Stimulated activated naive CD8-positive, alpha-beta T cell treated with anti-CD3 and anti-CD28 coated beads, Interleukin-15, amount 100 ng/mL, for 72 hours (primary cell): ENCODE measurements around the gene SLC12A7.

Source experiments
- ATAC-seq: fragments of 150-1000 bp; cut with Tn5 transposase; 2 replicates; pipeline ENCODE4 v1.10.0; 2021; ENCODE audit warnings: mild to moderate bottlenecking, moderate library complexity
- DNase-seq, 2 donors: peaks; one replicate each; pipeline ENCODE4 v3.0.0; 2021 to 2022
- H3K27ac Mint-ChIP-seq, 2 donors: one replicate each; pipeline ENCODE4 v1.8.0; 2022; ENCODE audit warnings: mild to moderate bottlenecking in 2 of 2, mixed read lengths in 2 of 2, moderate library complexity in 2 of 2
- H3K27me3 Mint-ChIP-seq: one replicate; pipeline ENCODE4 v1.8.0; 2022; ENCODE audit warnings: mixed read lengths
- H3K4me1 Mint-ChIP-seq: one replicate; pipeline ENCODE4 v1.8.0; 2022; ENCODE audit warnings: mild to moderate bottlenecking, mixed read lengths
- H3K4me3 Mint-ChIP-seq, 2 donors: one replicate each; pipeline ENCODE4 v1.8.0; 2022; ENCODE audit warnings: mild to moderate bottlenecking in 2 of 2, mixed read lengths in 2 of 2, moderate library complexity in 1 of 2
- H3K9me3 Mint-ChIP-seq, 2 donors: one replicate each; pipeline ENCODE4 v1.8.0; 2022; ENCODE audit warnings: mixed read lengths in 2 of 2

SLC12A7 gene

GRCh38 chr5:1110307-1111240 is 1.3 kb downstream of the SLC12A7 start:
- Mint-ChIP-seq H3K27ac (peak overlapping the region; percentile 89 to 95), H3K4me3 (peak overlapping the region; percentile 94 to 96), H3K9me3 (no peaks in the 10 kb centered on the region), H3K27me3 (no peaks in the 10 kb centered on the region), H3K4me1 (peaks cover 55% of the 10 kb centered on the region)
- ATAC-seq = peak; percentile 13
- no peak for DNase-seq

- DNase-seq = no peak
- Mint-ChIP-seq H3K27me3 (no peaks in the 10 kb centered on the region), H3K9me3 (no peaks in the 10 kb centered on the region), H3K27ac (no peak overlapping the region), H3K4me3 (peak overlapping the region; percentile 94 to 96), H3K4me1 (peaks cover 63% of the 10 kb centered on the region)
- ATAC-seq = no peak
Measured at GRCh38 chr5:1109542-1110306, 2.1 kb downstream of the SLC12A7 start.

- Mint-ChIP-seq H3K9me3 (no peaks in the 10 kb centered on the region), H3K4me3 (peak overlapping the region; percentile 8 to 71), H3K27ac (no peak overlapping the region), H3K27me3 (no peaks in the 10 kb centered on the region), H3K4me1 (peaks cover 72% of the 10 kb centered on the region)
- ATAC-seq (no peak), DNase-seq (no peak)
Measured at GRCh38 chr5:1108865-1109174, 3.0 kb downstream of the SLC12A7 start.

- no peak for ATAC-seq
- Mint-ChIP-seq H3K27ac (no peak overlapping the region), H3K4me1 (peaks cover 78% of the 10 kb centered on the region), H3K27me3 (no peaks in the 10 kb centered on the region), H3K4me3 (peak overlapping the region; percentile 8 to 73), H3K9me3 (no peaks in the 10 kb centered on the region)
- DNase-seq = no peak
Measured at GRCh38 chr5:1108023-1108864, 3.6 kb downstream of the SLC12A7 start.

- Mint-ChIP-seq H3K4me3 (peak overlapping the region; percentile 73 to 75), H3K9me3 (no peaks in the 10 kb centered on the region), H3K4me1 (peaks cover 86% of the 10 kb centered on the region), H3K27me3 (no peaks in the 10 kb centered on the region), H3K27ac (peak overlapping the region; percentile 34 to 89)
- no peak for ATAC-seq
- DNase-seq = no peak
Measured at GRCh38 chr5:1107167-1108022, 4.5 kb downstream of the SLC12A7 start.

- DNase-seq = no peak
- Mint-ChIP-seq H3K27ac (peak overlapping the region; percentile 74 to 89), H3K4me1 (peaks cover 94% of the 10 kb centered on the region), H3K27me3 (no peaks in the 10 kb centered on the region), H3K9me3 (no peaks in the 10 kb centered on the region), H3K4me3 (peak overlapping the region; percentile 75 to 92)
- ATAC-seq = peak; percentile 19
Measured at GRCh38 chr5:1106385-1107166, 5.3 kb downstream of the SLC12A7 start.

- H3K9me3 Mint-ChIP-seq = no peaks in the 10 kb centered on the region
- ATAC-seq (peak; percentile 82), DNase-seq (peak; percentile 71 to 81)
- no peaks in the 10 kb centered on the region for H3K27me3 Mint-ChIP-seq
- H3K4me3 Mint-ChIP-seq = peak overlapping the region; percentile 70 to 92
- peaks cover 99% of the 10 kb centered on the region for H3K4me1 Mint-ChIP-seq
- H3K27ac Mint-ChIP-seq = peak overlapping the region; percentile 92 to 96
Measured at GRCh38 chr5:1105350-1106265, 6.3 kb downstream of the SLC12A7 start.

GRCh38 chr5:1104327-1105006 is 7.4 kb downstream of the SLC12A7 start:
- peak in 1 of 2 donors; percentile 47 for DNase-seq
- Mint-ChIP-seq H3K4me3 (peak overlapping the region; percentile 70 to 92), H3K27me3 (no peaks in the 10 kb centered on the region), H3K27ac (peak overlapping the region; percentile 46 to 68), H3K4me1 (peaks cover 99% of the 10 kb centered on the region), H3K9me3 (no peaks in the 10 kb centered on the region)
- peak; percentile 34 for ATAC-seq

- Mint-ChIP-seq H3K9me3 (no peaks in the 10 kb centered on the region), H3K4me1 (peaks cover 99% of the 10 kb centered on the region), H3K27ac (peak overlapping the region in 1 of 2 donors; percentile 29), H3K4me3 (peak overlapping the region; percentile 70 to 92), H3K27me3 (no peaks in the 10 kb centered on the region)
- ATAC-seq = no peak
- DNase-seq = no peak
Measured at GRCh38 chr5:1103505-1104326, 8.1 kb downstream of the SLC12A7 start.

- H3K4me1 Mint-ChIP-seq = peaks cover 95% of the 10 kb centered on the region
- no peak overlapping the region for H3K27ac Mint-ChIP-seq
- H3K9me3 Mint-ChIP-seq = no peaks in the 10 kb centered on the region
- DNase-seq = no peak
- H3K27me3 Mint-ChIP-seq = no peaks in the 10 kb centered on the region
- no peak for ATAC-seq
- peak overlapping the region; percentile 70 to 92 for H3K4me3 Mint-ChIP-seq
Measured at GRCh38 chr5:1103093-1103492, 8.8 kb downstream of the SLC12A7 start.

- ATAC-seq (no peak), DNase-seq (no peak)
- no peaks in the 10 kb centered on the region for H3K9me3 Mint-ChIP-seq
- no peaks in the 10 kb centered on the region for H3K27me3 Mint-ChIP-seq
- H3K27ac Mint-ChIP-seq = no peak overlapping the region
- H3K4me3 Mint-ChIP-seq = peak overlapping the region; percentile 22 to 41
- H3K4me1 Mint-ChIP-seq = peaks cover 93% of the 10 kb centered on the region
Measured at GRCh38 chr5:1101961-1102713, 9.7 kb downstream of the SLC12A7 start.
